HL-60 (cell line): ENCODE results near the gene EGFR.

Source experiments
- POLR2AphosphoS5 ChIP-seq: IDR thresholded peaks from 2 replicates; pipeline ENCODE4 v1.6.1; 2012; ENCODE audit warnings: low read depth
- TF ChIP-seq, protein P1 (sequence below): IDR thresholded peaks from one replicate; pipeline ENCODE4 v1.5.1; 2011; ENCODE audit warnings: low read length, control low read depth, inconsistent platforms; ENCODE audit not compliant: insufficient read depth

GRCh38 chr7:55030314-55030713 lies 11.5 kb downstream of the EGFR start:
- TF ChIP-seq, protein P1, sequence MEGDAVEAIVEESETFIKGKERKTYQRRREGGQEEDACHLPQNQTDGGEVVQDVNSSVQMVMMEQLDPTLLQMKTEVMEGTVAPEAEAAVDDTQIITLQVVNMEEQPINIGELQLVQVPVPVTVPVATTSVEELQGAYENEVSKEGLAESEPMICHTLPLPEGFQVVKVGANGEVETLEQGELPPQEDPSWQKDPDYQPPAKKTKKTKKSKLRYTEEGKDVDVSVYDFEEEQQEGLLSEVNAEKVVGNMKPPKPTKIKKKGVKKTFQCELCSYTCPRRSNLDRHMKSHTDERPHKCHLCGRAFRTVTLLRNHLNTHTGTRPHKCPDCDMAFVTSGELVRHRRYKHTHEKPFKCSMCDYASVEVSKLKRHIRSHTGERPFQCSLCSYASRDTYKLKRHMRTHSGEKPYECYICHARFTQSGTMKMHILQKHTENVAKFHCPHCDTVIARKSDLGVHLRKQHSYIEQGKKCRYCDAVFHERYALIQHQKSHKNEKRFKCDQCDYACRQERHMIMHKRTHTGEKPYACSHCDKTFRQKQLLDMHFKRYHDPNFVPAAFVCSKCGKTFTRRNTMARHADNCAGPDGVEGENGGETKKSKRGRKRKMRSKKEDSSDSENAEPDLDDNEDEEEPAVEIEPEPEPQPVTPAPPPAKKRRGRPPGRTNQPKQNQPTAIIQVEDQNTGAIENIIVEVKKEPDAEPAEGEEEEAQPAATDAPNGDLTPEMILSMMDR: no peak
- TF ChIP-seq POLR2AphosphoS5: no peak
